HepG2 (cell line): ENCODE data around the gene PPRC1. TPM values are rescaled to one million over a fixed set of nuclear protein-coding genes. Genes with fewer than 3 reads are reported as not detected.
A peak's percentile ranks its signal among the peaks of the same experiment; 100 is the strongest.

Experiments
- ARID5B ChIP-seq: IDR thresholded peaks from 2 replicates; pipeline ENCODE4 v1.4.0; 2020; ENCODE audit warnings: mild to moderate bottlenecking, missing genetic modification reagents
- ARNT ChIP-seq: fragments of 450-650 bp; IDR thresholded peaks from 2 replicates; pipeline ENCODE4 v1.6.1; 2017
- CENPT ChIP-seq: sonication (generic); formaldehyde crosslinking; IDR thresholded peaks from 2 replicates; pipeline ENCODE4 v1.8.0; 2022; ENCODE audit warnings: low read depth, mild to moderate bottlenecking, moderate library complexity, missing genetic modification reagents
- CREBL2 ChIP-seq: sonication (generic); formaldehyde crosslinking; IDR thresholded peaks from 2 replicates; pipeline ENCODE4 v1.8.1; 2023; ENCODE audit warnings: missing genetic modification reagents, mild to moderate bottlenecking, borderline replicate concordance
- CSRNP2 ChIP-seq: sonication (generic); formaldehyde crosslinking; conservative IDR thresholded peaks from 2 replicates; pipeline ENCODE4 v1.8.0; 2022; ENCODE audit warnings: low read depth, missing genetic modification reagents
- EHMT2 ChIP-seq: fragments of 200-600 bp; sonication (generic); IDR thresholded peaks from 2 replicates; pipeline ENCODE4 v1.7.0; 2017; ENCODE audit warnings: antibody characterized with exemption, low read depth, low read length, borderline replicate concordance
- FUBP1 ChIP-seq: sonication (generic); formaldehyde crosslinking; IDR thresholded peaks from 2 replicates; pipeline ENCODE4 v1.5.1; 2020; ENCODE audit warnings: missing genetic modification reagents, mild to moderate bottlenecking, borderline replicate concordance
- JUNB ChIP-seq: sonication (generic); formaldehyde crosslinking; IDR thresholded peaks from 2 replicates; pipeline ENCODE4 v1.8.0; 2022; ENCODE audit warnings: missing genetic modification reagents, mild to moderate bottlenecking, borderline replicate concordance
- MAFG ChIP-seq: sonication (generic); formaldehyde crosslinking; IDR thresholded peaks from 2 replicates; pipeline ENCODE4 v1.5.1; 2020; ENCODE audit warnings: mild to moderate bottlenecking, missing genetic modification reagents
- MTA1 ChIP-seq: sonication (generic); formaldehyde crosslinking; IDR thresholded peaks from 2 replicates; pipeline ENCODE4 v1.4.0; 2020; ENCODE audit warnings: missing genetic modification reagents, mild to moderate bottlenecking, borderline replicate concordance
- MTF2 ChIP-seq: sonication (generic); formaldehyde crosslinking; IDR thresholded peaks from 2 replicates; pipeline ENCODE4 v1.5.0; 2020; ENCODE audit warnings: missing genetic modification reagents, borderline replicate concordance
- ONECUT2 ChIP-seq: sonication (generic); formaldehyde crosslinking; IDR thresholded peaks from 2 replicates; pipeline ENCODE4 v1.4.0; 2020; ENCODE audit warnings: missing genetic modification reagents
- PPARG ChIP-seq: conservative IDR thresholded peaks from 2 replicates; pipeline ENCODE4 v1.6.1; 2016; ENCODE audit warnings: missing biosample characterization, missing genetic modification reagents
- RARG ChIP-seq: sonication (generic); formaldehyde crosslinking; IDR thresholded peaks from 2 replicates; pipeline ENCODE4 v1.4.0; 2020; ENCODE audit warnings: low read depth, mild to moderate bottlenecking, missing genetic modification reagents
- ZNF101 ChIP-seq: sonication (generic); formaldehyde crosslinking; IDR thresholded peaks from 2 replicates; pipeline ENCODE4 v1.4.0; 2020; ENCODE audit warnings: mild to moderate bottlenecking, low read depth, missing genetic modification reagents, borderline replicate concordance
- ZNF124 ChIP-seq: sonication (generic); formaldehyde crosslinking; IDR thresholded peaks from 2 replicates; pipeline ENCODE4 v1.4.0; 2020; ENCODE audit warnings: missing genetic modification reagents
- ZNF660 ChIP-seq: sonication (generic); formaldehyde crosslinking; IDR thresholded peaks from 2 replicates; pipeline ENCODE4 v1.5.1; 2020; ENCODE audit warnings: mild to moderate bottlenecking, low read depth, missing genetic modification reagents, borderline replicate concordance
- ZNF687 ChIP-seq: sonication (generic); formaldehyde crosslinking; IDR thresholded peaks from 2 replicates; pipeline ENCODE4 v1.5.1; 2020; ENCODE audit warnings: mild to moderate bottlenecking, missing genetic modification reagents, moderate library complexity
- ZNF713 ChIP-seq: sonication (generic); formaldehyde crosslinking; IDR thresholded peaks from 2 replicates; pipeline ENCODE4 v1.4.0; 2020; ENCODE audit warnings: mild to moderate bottlenecking, missing genetic modification reagents
- polyA plus RNA-seq, 8 experiments: library from polyadenylated mRNA; depleted of rRNA in 3 of 8; stranded (reverse) in 7 of 8; unstranded in 1 of 8; fragments of >200 nt; fragmentation: Illumina TruSeq in 4 of 8; extraction: Trizol in 4 of 8; gene quantifications; 2 replicates each; pipeline versions ENCODE4 v1.2.1 to v1.2.3, GENCODE V29; 2011 to 2016; ENCODE audit warnings: low read depth in 4 of 8, missing spikeins in 1 of 8, mixed read lengths in 1 of 8; ENCODE audit not compliant: insufficient read depth in 1 of 8
- total RNA-seq, 5 experiments: library from RNA; depleted of rRNA; stranded (reverse); fragments of >200 nt; fragmentation: Illumina TruSeq; extraction: Trizol; gene quantifications; 2 replicates each; pipeline ENCODE4 v1.2.3, GENCODE V29; 2016; ENCODE audit warnings: low read depth in 1 of 5

PPRC1 gene
- total and polyA plus RNA-seq, 2 of the 13 experiments (the other 11 are each of a cell fraction or from before 2014, with no cell fraction given): 18.7 to 24.2 TPM

GRCh38 chr10:102152545-102152890 lies 19.7 kb downstream of the PPRC1 start (continued):
- TF ChIP-seq ARID5B (CRISPR knock-in tag) (no peak; the same call in 1 of the 2 replicates), CREBL2 (no peak; the same call in 1 of the 2 replicates), ZNF101 (CRISPR knock-in tag) (no peak), ZNF124 (CRISPR knock-in tag) (no peak), MAFG (CRISPR knock-in tag) (no peak), ARNT (no peak), ZNF687 (CRISPR knock-in tag) (peak; percentile 85), JUNB (CRISPR knock-in tag) (no peak), CSRNP2 (CRISPR knock-in tag) (no peak), FUBP1 (CRISPR knock-in tag) (no peak), MTF2 (CRISPR knock-in tag) (no peak), RARG (CRISPR knock-in tag) (0 out of 2 replicates have a peak, but pooled peaks have one; percentile 9), CENPT (CRISPR knock-in tag) (no peak), MTA1 (CRISPR knock-in tag) (no peak), ZNF660 (CRISPR knock-in tag) (no peak), EHMT2 (no peak), ZNF713 (CRISPR knock-in tag) (no peak), ONECUT2 (no peak; the same call in 1 of the 2 replicates), PPARG (CRISPR knock-in tag) (no peak)
